ENCODE data around the gene MACROD2. TPM values are rescaled to one million over a fixed set of nuclear protein-coding genes. Genes with fewer than 3 reads are reported as not detected.

The MACROD2 gene
- polyA plus RNA-seq, 2 of the 4 experiments (the other 2 are of a cell fraction): 0.96 to 1.3 TPM

DNA sequence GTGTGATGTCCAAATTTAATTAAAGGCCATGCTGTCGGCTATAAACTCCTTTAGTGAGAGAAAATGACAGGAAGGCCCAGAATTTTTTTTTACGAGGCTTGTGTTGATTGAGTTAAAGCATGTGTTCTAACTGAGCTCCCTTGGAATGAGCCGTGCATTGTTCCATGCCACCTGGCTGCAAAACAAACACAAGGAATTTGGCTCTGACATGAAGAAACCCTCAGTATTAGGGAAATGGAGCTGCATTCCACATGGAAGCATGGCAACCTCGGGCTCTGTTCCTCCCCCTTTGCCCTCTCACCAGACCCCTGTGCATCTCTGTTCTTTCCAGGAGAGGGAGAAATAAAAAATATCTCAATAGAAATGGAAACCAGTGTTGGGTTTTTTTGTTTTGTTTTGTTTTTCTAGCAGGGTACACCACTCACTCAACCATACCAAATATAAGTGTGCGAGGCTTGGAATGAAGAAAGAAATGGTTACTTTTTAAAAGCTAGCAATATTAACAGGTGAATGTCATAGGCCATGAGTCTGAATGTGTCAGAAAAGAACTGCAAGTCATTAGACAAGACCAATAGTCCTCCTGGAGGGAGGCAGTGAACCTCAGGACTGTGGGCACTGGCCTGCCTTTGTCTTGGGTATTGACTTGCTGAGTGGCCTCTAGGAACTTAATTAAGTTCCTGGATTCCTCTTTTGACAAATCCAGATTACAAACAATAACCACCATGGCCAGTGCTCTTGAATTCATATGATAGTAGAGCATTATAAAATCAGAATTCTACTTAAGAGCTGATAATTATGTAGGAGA, 1642.8 kb downstream of the MACROD2 start:
- TF ChIP-seq KDM1A (IDR thresholded peaks at IDR 0.05; ENCODE audit: low read depth): no peak
- TF ChIP-seq NR3C1 (IDR thresholded peaks at IDR 0.05): no peak
- no peak for FAIRE-seq
- ATAC-seq: no peak

GRCh38 chr20:15638816-15639215, 1643.5 kb downstream of the MACROD2 start:
- no peak for TF ChIP-seq FOXS1 (CRISPR knock-in tag; IDR thresholded peaks at IDR 0.05)
- no peak for TF ChIP-seq NPAS2 (CRISPR knock-in tag; IDR thresholded peaks at IDR 0.05; ENCODE audit: borderline replicate concordance)
- TF ChIP-seq MAX (IDR thresholded peaks at IDR 0.05): no peak
- TF ChIP-seq HOXA7 (CRISPR knock-in tag; IDR thresholded peaks at IDR 0.05): no peak
- no peak for TF ChIP-seq ZFP36 (IDR thresholded peaks at IDR 0.05; ENCODE audit: borderline replicate concordance, partially characterized antibody)
- TF ChIP-seq GATA3 (IDR thresholded peaks at IDR 0.05; ENCODE audit: borderline replicate concordance): no peak
- TF ChIP-seq, protein P1, sequence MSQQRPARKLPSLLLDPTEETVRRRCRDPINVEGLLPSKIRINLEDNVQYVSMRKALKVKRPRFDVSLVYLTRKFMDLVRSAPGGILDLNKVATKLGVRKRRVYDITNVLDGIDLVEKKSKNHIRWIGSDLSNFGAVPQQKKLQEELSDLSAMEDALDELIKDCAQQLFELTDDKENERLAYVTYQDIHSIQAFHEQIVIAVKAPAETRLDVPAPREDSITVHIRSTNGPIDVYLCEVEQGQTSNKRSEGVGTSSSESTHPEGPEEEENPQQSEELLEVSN (IDR thresholded peaks at IDR 0.05; ENCODE audit: borderline replicate concordance, low read depth): no peak
- TF ChIP-seq TP53 (CRISPR knock-in tag; IDR thresholded peaks at IDR 0.05): no peak
- no peak for TF ChIP-seq FOSL2 (IDR thresholded peaks at IDR 0.05)
- no peak for TF ChIP-seq FOSL2 (CRISPR knock-in tag; IDR thresholded peaks at IDR 0.05)
- no peak for TF ChIP-seq FOSB (CRISPR knock-in tag; IDR thresholded peaks at IDR 0.05)
- TF ChIP-seq ZC3H11A (IDR thresholded peaks at IDR 0.05): no peak
- 43% methylated on average over 5 of the region's 5 CpGs for WGBS (ENCODE audit: missing lambda C conversion rate)
- no peak overlapping the region for H3K4me2 ChIP-seq
- ChIA-PET POLR2A (no interaction called here), CTCF (no interaction called here)
- FAIRE-seq (no peak), DNase-seq (ENCODE audit: low read depth in 1 of 2, low spot score in 1 of 2) (no peak), ATAC-seq (no peak)
- no peak overlapping the region for H3K4me3 ChIP-seq
- no peaks in the 10 kb centered on the region for H3K4me1 ChIP-seq
- peaks cover 6% of the 10 kb centered on the region; the same call in 1 of the 3 replicates for H3K9me3 ChIP-seq
- H3K27ac ChIP-seq: no peak overlapping the region

More for the DNA sequence above, 1642.8 kb downstream of the MACROD2 start:
- ChIA-PET CTCF (no interaction called here), POLR2A (no interaction called here)
- WGBS (ENCODE audit: missing lambda C conversion rate): 25% methylated on average over 5 of the region's 5 CpGs
- DNase-seq (ENCODE audit: low read depth in 1 of 2, low spot score in 1 of 2): no peak
- Histone ChIP-seq H3K4me1 (no peaks in the 10 kb centered on the region), H3K4me3 (no peak overlapping the region), H3K27ac (no peak overlapping the region), H3K9me3 (peaks cover 6% of the 10 kb centered on the region; the same call in 1 of the 3 replicates), H3K4me2 (no peak overlapping the region)

GRCh38 chr20:15639839-15640238, 1644.5 kb downstream of the MACROD2 start:
- DNase-seq (ENCODE audit: low read depth in 1 of 2, low spot score in 1 of 2) (no peak), FAIRE-seq (no peak), ATAC-seq (no peak)
- 0 out of 3 replicates have a peak, but pooled peaks cover 2% of the 10 kb centered on the region for H3K9me3 ChIP-seq
- TF ChIP-seq, protein P2, sequence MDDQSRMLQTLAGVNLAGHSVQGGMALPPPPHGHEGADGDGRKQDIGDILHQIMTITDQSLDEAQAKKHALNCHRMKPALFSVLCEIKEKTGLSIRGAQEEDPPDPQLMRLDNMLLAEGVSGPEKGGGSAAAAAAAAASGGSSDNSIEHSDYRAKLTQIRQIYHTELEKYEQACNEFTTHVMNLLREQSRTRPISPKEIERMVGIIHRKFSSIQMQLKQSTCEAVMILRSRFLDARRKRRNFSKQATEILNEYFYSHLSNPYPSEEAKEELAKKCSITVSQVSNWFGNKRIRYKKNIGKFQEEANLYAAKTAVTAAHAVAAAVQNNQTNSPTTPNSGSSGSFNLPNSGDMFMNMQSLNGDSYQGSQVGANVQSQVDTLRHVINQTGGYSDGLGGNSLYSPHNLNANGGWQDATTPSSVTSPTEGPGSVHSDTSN (IDR thresholded peaks at IDR 0.05): no peak
- TF ChIP-seq CEBPB (IDR thresholded peaks at IDR 0.05) (no peak), NFE2L2 (conservative IDR thresholded peaks at IDR 0.05; ENCODE audit: low read length) (no peak), FOSB (CRISPR knock-in tag; IDR thresholded peaks at IDR 0.05) (no peak), GATA3 (IDR thresholded peaks at IDR 0.05; ENCODE audit: borderline replicate concordance) (no peak), ZSCAN20 (CRISPR knock-in tag; IDR thresholded peaks at IDR 0.05) (no peak), RFX5 (IDR thresholded peaks at IDR 0.05) (no peak)
- no peak overlapping the region for H3K4me2 ChIP-seq
- POLR2A ChIA-PET: no interaction called here
- H3K4me3 ChIP-seq: no peak overlapping the region
- 5% methylated on average over 1 of the region's 1 CpG for WGBS (ENCODE audit: missing lambda C conversion rate)
- CTCF ChIA-PET: no interaction called here
- H3K4me1 ChIP-seq: no peaks in the 10 kb centered on the region
- H3K27ac ChIP-seq: no peak overlapping the region

DNA sequence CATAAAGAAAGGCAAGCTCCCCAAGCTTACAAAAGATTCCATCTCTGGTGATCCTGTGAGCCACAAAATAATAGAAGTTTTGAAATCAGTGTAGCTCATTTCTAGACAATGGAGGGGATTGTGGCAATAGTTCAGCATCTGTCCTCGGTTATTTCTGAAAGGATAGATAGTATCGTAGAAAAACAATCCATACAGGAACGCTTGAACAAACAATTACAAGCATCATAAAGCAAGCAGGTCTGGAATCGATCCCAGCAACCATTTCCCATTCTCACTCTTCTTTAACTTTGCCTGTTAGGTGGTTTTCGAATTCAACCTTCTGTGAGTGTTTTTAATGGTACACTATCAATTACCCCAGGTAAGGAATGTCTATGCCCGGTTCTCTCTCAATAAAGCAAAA, 1646.8 kb downstream of the MACROD2 start:
- Histone ChIP-seq H3K4me2 (no peak overlapping the region), H3K27ac (no peak overlapping the region), H3K4me3 (no peak overlapping the region), H3K9me3 (no peaks in the 10 kb centered on the region), H3K4me1 (no peaks in the 10 kb centered on the region)
- WGBS (ENCODE audit: missing lambda C conversion rate): 24% methylated on average over 6 of the region's 6 CpGs
- ChIA-PET CTCF (no interaction called here), POLR2A (no interaction called here)
- ATAC-seq: no peak
- TF ChIP-seq POLR2A (IDR thresholded peaks at IDR 0.05; ENCODE audit: low read length) (no peak), RNF2 (IDR thresholded peaks at IDR 0.05; ENCODE audit: borderline replicate concordance, low read depth) (no peak), HOXB13 (CRISPR knock-in tag; IDR thresholded peaks at IDR 0.05; ENCODE audit: low read depth) (no peak), FOSL2 (IDR thresholded peaks at IDR 0.05) (no peak), FOSL2 (CRISPR knock-in tag; IDR thresholded peaks at IDR 0.05) (no peak), FOXS1 (CRISPR knock-in tag; IDR thresholded peaks at IDR 0.05) (no peak)
- DNase-seq (ENCODE audit: low read depth in 1 of 2, low spot score in 1 of 2): no peak
- no peak for FAIRE-seq

Measured in A549 (cell line).